DMS114 treated with DMSO at 0.1 percent for 48 hours (cell line): ENCODE measurements around the gene SCG3.

ENCODE experiments used
- DNase-seq: peaks from one replicate; lab custom pipeline; 2025; ENCODE audit not compliant: unreplicated experiment; lab: John Stamatoyannopoulos, UW

SCG3 gene

GRCh38 chr15:51726302-51727073, 45.2 kb downstream of the SCG3 start:
- no peak for DNase-seq

GRCh38 chr15:51727141-51727897, 46.0 kb downstream of the SCG3 start:
- no peak for DNase-seq

GRCh38 chr15:51731549-51732267, 50.4 kb downstream of the SCG3 start:
- no peak for DNase-seq

- no peak for DNase-seq
Observed at GRCh38 chr15:51732646-51733045, 51.3 kb downstream of the SCG3 start.

- no peak for DNase-seq
Observed at GRCh38 chr15:51735228-51736010, 54.1 kb downstream of the SCG3 start.

- DNase-seq: no peak
Observed at GRCh38 chr15:51736069-51736468, 54.8 kb downstream of the SCG3 start.

GRCh38 chr15:51736751-51737521, 55.6 kb downstream of the SCG3 start:
- DNase-seq: peak; percentile 27

- DNase-seq: no peak
Observed at GRCh38 chr15:51737522-51738305, 56.4 kb downstream of the SCG3 start, which contains the start of gene LYSMD2. Gene LYSMD2, minus strand, starts transcription at chr15:51737655. Its CDS starts 33 bp downstream, at chr15:51737622.

- DNase-seq: no peak
Observed at GRCh38 chr15:51738553-51738952, 57.2 kb downstream of the SCG3 start.

GRCh38 chr15:51739061-51739712, 57.9 kb downstream of the SCG3 start:
- no peak for DNase-seq

GRCh38 chr15:51749307-51749706, 68.0 kb downstream of the SCG3 start:
- DNase-seq: no peak

GRCh38 chr15:51750186-51750585, 68.9 kb downstream of the SCG3 start:
- DNase-seq: no peak

GRCh38 chr15:51750792-51751696, 69.7 kb downstream of the SCG3 start, which contains the start of gene TMOD2:
Gene TMOD2, plus strand, starts transcription at chr15:51751597. Its CDS starts 14,845 bp downstream, at chr15:51766442.
- DNase-seq: no peak

GRCh38 chr15:51751697-51752683, 70.7 kb downstream of the SCG3 start:
- no peak for DNase-seq

GRCh38 chr15:51752888-51753287, 71.6 kb downstream of the SCG3 start:
- DNase-seq: no peak

GRCh38 chr15:51754267-51754666, 73.0 kb downstream of the SCG3 start:
- DNase-seq: no peak
